ENCODE measurements around the gene FASTKD3. TPM values are rescaled to one million over a fixed set of nuclear protein-coding genes. Genes with fewer than 3 reads are reported as not detected.

Gene FASTKD3
- polyA plus RNA-seq, 2 donors = 7.8 to 8.0 TPM

- Histone ChIP-seq H3K4me3 (ENCODE audit: low read depth in 1 of 2, low read length in 2 of 2) (no peak overlapping the region), H3K9me3 (ENCODE audit: control insufficient read depth in 2 of 2, insufficient read depth in 1 of 2, low read depth in 1 of 2, low read length in 1 of 2) (no peaks in the 10 kb centered on the region), H3K36me3 (ENCODE audit: control insufficient read depth in 2 of 2, insufficient read depth in 2 of 2, low read length in 1 of 2) (no peaks in the 10 kb centered on the region), H3K27ac (ENCODE audit: low read depth in 2 of 2, low read length in 1 of 2) (no peak overlapping the region), H3K4me1 (ENCODE audit: control insufficient read depth in 2 of 2, insufficient read depth in 2 of 2, low read length in 1 of 2) (peaks cover 4 to 5% of the 10 kb centered on the region in 2 donors), H3K27me3 (ENCODE audit: control insufficient read depth in 1 of 2, insufficient read depth in 2 of 2, low read length in 2 of 2) (no peaks in the 10 kb centered on the region)
- 75 to 81% methylated on average over 8 of the region's 8 CpGs for WGBS, 2 donors
These were observed 17.1 kb downstream of the FASTKD3 start for GRCh38 chr5:7851617-7852289.

GRCh38 chr5:7851240-7851592 is 17.6 kb downstream of the FASTKD3 start:
- Histone ChIP-seq H3K4me3 (ENCODE audit: low read depth in 1 of 2, low read length in 2 of 2) (peak overlapping the region; percentile 41 to 54), H3K27me3 (ENCODE audit: control insufficient read depth in 1 of 2, insufficient read depth in 2 of 2, low read length in 2 of 2) (no peaks in the 10 kb centered on the region), H3K4me1 (ENCODE audit: control insufficient read depth in 2 of 2, insufficient read depth in 2 of 2, low read length in 1 of 2) (peaks cover 4 to 5% of the 10 kb centered on the region in 2 donors), H3K36me3 (ENCODE audit: control insufficient read depth in 2 of 2, insufficient read depth in 2 of 2, low read length in 1 of 2) (no peaks in the 10 kb centered on the region), H3K9me3 (ENCODE audit: control insufficient read depth in 2 of 2, insufficient read depth in 1 of 2, low read depth in 1 of 2, low read length in 1 of 2) (no peaks in the 10 kb centered on the region), H3K27ac (ENCODE audit: low read depth in 2 of 2, low read length in 1 of 2) (no peak overlapping the region)
- 59 to 65% methylated on average over 16 of the region's 16 CpGs for WGBS, 2 donors

GRCh38 chr5:7850395-7851239 is 18.2 kb downstream of the FASTKD3 start, which contains the start of gene CFAP90:
Gene CFAP90, minus strand, starts transcription at chr5:7851133. Its CDS starts 112 bp downstream, at chr5:7851021.
- Histone ChIP-seq H3K27ac (ENCODE audit: low read depth in 2 of 2, low read length in 1 of 2) (no peak within 1 kb of the TSS), H3K36me3 (ENCODE audit: control insufficient read depth in 2 of 2, insufficient read depth in 2 of 2, low read length in 1 of 2) (no peaks in the 10 kb centered on the region), H3K4me1 (ENCODE audit: control insufficient read depth in 2 of 2, insufficient read depth in 2 of 2, low read length in 1 of 2) (peaks cover 4 to 5% of the 10 kb centered on the region in 2 donors), H3K4me3 (ENCODE audit: low read depth in 1 of 2, low read length in 2 of 2) (peak within 1 kb of the TSS; percentile 41 to 54), H3K27me3 (ENCODE audit: control insufficient read depth in 1 of 2, insufficient read depth in 2 of 2, low read length in 2 of 2) (no peaks in the 10 kb centered on the region), H3K9me3 (ENCODE audit: control insufficient read depth in 2 of 2, insufficient read depth in 1 of 2, low read depth in 1 of 2, low read length in 1 of 2) (no peaks in the 10 kb centered on the region)
- 1 to 2% methylated on average over 43 to 76 of the region's 76 CpGs for WGBS, 2 donors

GRCh38 chr5:7849681-7850394 is 19.0 kb downstream of the FASTKD3 start:
- Histone ChIP-seq H3K4me3 (ENCODE audit: low read depth in 1 of 2, low read length in 2 of 2) (peak overlapping the region; percentile 23 to 54), H3K27me3 (ENCODE audit: control insufficient read depth in 1 of 2, insufficient read depth in 2 of 2, low read length in 2 of 2) (no peaks in the 10 kb centered on the region), H3K4me1 (ENCODE audit: control insufficient read depth in 2 of 2, insufficient read depth in 2 of 2, low read length in 1 of 2) (peaks cover 4 to 5% of the 10 kb centered on the region in 2 donors), H3K36me3 (ENCODE audit: control insufficient read depth in 2 of 2, insufficient read depth in 2 of 2, low read length in 1 of 2) (no peaks in the 10 kb centered on the region), H3K27ac (ENCODE audit: low read depth in 2 of 2, low read length in 1 of 2) (no peak overlapping the region), H3K9me3 (ENCODE audit: control insufficient read depth in 2 of 2, insufficient read depth in 1 of 2, low read depth in 1 of 2, low read length in 1 of 2) (no peaks in the 10 kb centered on the region)
- WGBS, 2 donors = 4 to 5% methylated on average over 41 to 44 of the region's 44 CpGs

GRCh38 chr5:7848296-7848695 is 20.5 kb downstream of the FASTKD3 start:
- Histone ChIP-seq H3K27me3 (ENCODE audit: control insufficient read depth in 1 of 2, insufficient read depth in 2 of 2, low read length in 2 of 2) (no peaks in the 10 kb centered on the region), H3K36me3 (ENCODE audit: control insufficient read depth in 2 of 2, insufficient read depth in 2 of 2, low read length in 1 of 2) (no peaks in the 10 kb centered on the region), H3K4me3 (ENCODE audit: low read depth in 1 of 2, low read length in 2 of 2) (no peak overlapping the region), H3K9me3 (ENCODE audit: control insufficient read depth in 2 of 2, insufficient read depth in 1 of 2, low read depth in 1 of 2, low read length in 1 of 2) (no peaks in the 10 kb centered on the region), H3K27ac (ENCODE audit: low read depth in 2 of 2, low read length in 1 of 2) (no peak overlapping the region), H3K4me1 (ENCODE audit: control insufficient read depth in 2 of 2, insufficient read depth in 2 of 2, low read length in 1 of 2) (peaks cover 4 to 5% of the 10 kb centered on the region in 2 donors)
- WGBS, 2 donors = 81 to 94% methylated on average over 2 of the region's 2 CpGs

GRCh38 chr5:7846327-7846726 is 22.5 kb downstream of the FASTKD3 start:
- H3K4me3 ChIP-seq (ENCODE audit: low read depth in 1 of 2, low read length in 2 of 2) = no peak overlapping the region
- peaks cover 3 to 4% of the 10 kb centered on the region in 2 donors for H3K4me1 ChIP-seq (ENCODE audit: control insufficient read depth in 2 of 2, insufficient read depth in 2 of 2, low read length in 1 of 2)
- H3K9me3 ChIP-seq (ENCODE audit: control insufficient read depth in 2 of 2, insufficient read depth in 1 of 2, low read depth in 1 of 2, low read length in 1 of 2) = no peaks in the 10 kb centered on the region
- no peaks in the 10 kb centered on the region for H3K36me3 ChIP-seq (ENCODE audit: control insufficient read depth in 2 of 2, insufficient read depth in 2 of 2, low read length in 1 of 2)
- no peak overlapping the region for H3K27ac ChIP-seq (ENCODE audit: low read depth in 2 of 2, low read length in 1 of 2)
- no peaks in the 10 kb centered on the region for H3K27me3 ChIP-seq (ENCODE audit: control insufficient read depth in 1 of 2, insufficient read depth in 2 of 2, low read length in 2 of 2)
- 85 to 87% methylated on average over 5 of the region's 5 CpGs for WGBS, 2 donors

- no peaks in the 10 kb centered on the region for H3K27me3 ChIP-seq (ENCODE audit: control insufficient read depth in 1 of 2, insufficient read depth in 2 of 2, low read length in 2 of 2)
- no peaks in the 10 kb centered on the region for H3K36me3 ChIP-seq (ENCODE audit: control insufficient read depth in 2 of 2, insufficient read depth in 2 of 2, low read length in 1 of 2)
- WGBS, 2 donors = 85 to 94% methylated on average over 7 of the region's 7 CpGs
- no peak overlapping the region for H3K4me3 ChIP-seq (ENCODE audit: low read depth in 1 of 2, low read length in 2 of 2)
- H3K4me1 ChIP-seq (ENCODE audit: control insufficient read depth in 2 of 2, insufficient read depth in 2 of 2, low read length in 1 of 2) = peaks cover 3 to 4% of the 10 kb centered on the region in 2 donors
- H3K27ac ChIP-seq (ENCODE audit: low read depth in 2 of 2, low read length in 1 of 2) = no peak overlapping the region
- no peaks in the 10 kb centered on the region for H3K9me3 ChIP-seq (ENCODE audit: control insufficient read depth in 2 of 2, insufficient read depth in 1 of 2, low read depth in 1 of 2, low read length in 1 of 2)
These were observed 23.3 kb downstream of the FASTKD3 start for GRCh38 chr5:7845557-7845956.

- H3K27ac ChIP-seq (ENCODE audit: low read depth in 2 of 2, low read length in 1 of 2) = no peak overlapping the region
- peaks cover 3 to 4% of the 10 kb centered on the region in 2 donors for H3K4me1 ChIP-seq (ENCODE audit: control insufficient read depth in 2 of 2, insufficient read depth in 2 of 2, low read length in 1 of 2)
- H3K4me3 ChIP-seq (ENCODE audit: low read depth in 1 of 2, low read length in 2 of 2) = no peak overlapping the region
- no peaks in the 10 kb centered on the region for H3K36me3 ChIP-seq (ENCODE audit: control insufficient read depth in 2 of 2, insufficient read depth in 2 of 2, low read length in 1 of 2)
- H3K27me3 ChIP-seq (ENCODE audit: control insufficient read depth in 1 of 2, insufficient read depth in 2 of 2, low read length in 2 of 2) = no peaks in the 10 kb centered on the region
- no peaks in the 10 kb centered on the region for H3K9me3 ChIP-seq (ENCODE audit: control insufficient read depth in 2 of 2, insufficient read depth in 1 of 2, low read depth in 1 of 2, low read length in 1 of 2)
These were observed 23.9 kb downstream of the FASTKD3 start for GRCh38 chr5:7844901-7845300.

- 65 to 67% methylated on average over 2 of the region's 2 CpGs for WGBS, 2 donors
- Histone ChIP-seq H3K27me3 (ENCODE audit: control insufficient read depth in 1 of 2, insufficient read depth in 2 of 2, low read length in 2 of 2) (no peaks in the 10 kb centered on the region), H3K27ac (ENCODE audit: low read depth in 2 of 2, low read length in 1 of 2) (no peak overlapping the region), H3K36me3 (ENCODE audit: control insufficient read depth in 2 of 2, insufficient read depth in 2 of 2, low read length in 1 of 2) (no peaks in the 10 kb centered on the region), H3K4me3 (ENCODE audit: low read depth in 1 of 2, low read length in 2 of 2) (no peak overlapping the region), H3K4me1 (ENCODE audit: control insufficient read depth in 2 of 2, insufficient read depth in 2 of 2, low read length in 1 of 2) (no peaks in the 10 kb centered on the region), H3K9me3 (ENCODE audit: control insufficient read depth in 2 of 2, insufficient read depth in 1 of 2, low read depth in 1 of 2, low read length in 1 of 2) (no peaks in the 10 kb centered on the region)
These were observed 26.3 kb downstream of the FASTKD3 start for GRCh38 chr5:7842531-7842930.

Measured in esophagus (tissue), 2 donors.